Fibroblast of lung (primary cell): ENCODE results near the gene MLLT11. TPM values are rescaled to one million over a fixed set of nuclear protein-coding genes. Genes with fewer than 3 reads are reported as not detected.

Experiments used
- DNase-seq, 2 donors: peaks; one replicate each; pipeline versions ENCODE4 v3.0.0 to v3.0.0-alpha.2; 2010; ENCODE audit warnings: low read depth in 2 of 2
- H2AFZ ChIP-seq: 2 replicates; pipeline ENCODE4 v1.5.1; 2012; ENCODE audit warnings: low read length, control low read depth, inconsistent platforms
- H3K27ac ChIP-seq: 2 replicates; pipeline ENCODE4 v1.5.1; 2011; ENCODE audit warnings: low read length, control low read depth; ENCODE audit not compliant: insufficient read depth
- H3K27me3 ChIP-seq: 2 replicates; pipeline ENCODE4 v1.5.1; 2011; ENCODE audit warnings: mild to moderate bottlenecking, low read length; ENCODE audit not compliant: control insufficient read depth, insufficient read depth
- H3K36me3 ChIP-seq: 2 replicates; pipeline ENCODE4 v1.5.1; 2011; ENCODE audit warnings: low read length; ENCODE audit not compliant: control insufficient read depth, insufficient read depth
- H3K4me1 ChIP-seq: 2 replicates; pipeline ENCODE4 v1.5.1; 2011; ENCODE audit warnings: low read length; ENCODE audit not compliant: control insufficient read depth, insufficient read depth; ENCODE audit errors: extremely low read depth
- H3K4me2 ChIP-seq: 2 replicates; pipeline ENCODE4 v1.5.1; 2011; ENCODE audit warnings: low read length, control low read depth; ENCODE audit not compliant: insufficient read depth; ENCODE audit errors: extremely low read depth
- H3K4me3 ChIP-seq, 4 experiments: fragments of 200-600 bp in 1 of 4; sonication (generic) in 1 of 4; replicated peaks in 1 of 4; 2 replicates each; pipeline ENCODE4 v1.5.1; 2011 to 2016; ENCODE audit warnings: low read length in 4 of 4, low read depth in 3 of 4, mild to moderate bottlenecking in 3 of 4, control low read depth in 2 of 4, inconsistent platforms in 1 of 4, mixed read lengths in 1 of 4; ENCODE audit not compliant: insufficient read depth in 1 of 4; ENCODE audit errors: control extremely low read depth in 1 of 4
- H3K79me2 ChIP-seq: 2 replicates; pipeline ENCODE4 v1.5.1; 2012; ENCODE audit warnings: mild to moderate bottlenecking, low read length, inconsistent platforms; ENCODE audit not compliant: control insufficient read depth, insufficient read depth
- H3K9ac ChIP-seq: 2 replicates; pipeline ENCODE4 v1.5.1; 2011; ENCODE audit warnings: mild to moderate bottlenecking, low read length, control low read depth; ENCODE audit not compliant: insufficient read depth
- H3K9me3 ChIP-seq: 2 replicates; pipeline ENCODE4 v1.5.1; 2012; ENCODE audit warnings: low read depth, low read length; ENCODE audit not compliant: control insufficient read depth, insufficient read depth
- H4K20me1 ChIP-seq: 2 replicates; pipeline ENCODE4 v1.5.1; 2011; ENCODE audit warnings: low read length; ENCODE audit not compliant: control insufficient read depth, insufficient read depth; ENCODE audit errors: extremely low read depth
- EZH2 ChIP-seq: IDR thresholded peaks from 2 replicates; pipeline ENCODE4 v1.5.1; 2012; ENCODE audit warnings: low read length, control low read depth, mild to moderate bottlenecking; ENCODE audit errors: missing control alignments
- polyA plus RNA-seq, 2 donors: library from polyadenylated mRNA; depleted of rRNA in 1 of 2; stranded (reverse) in 1 of 2; unstranded in 1 of 2; fragments of >200 nt; gene quantifications; 2 replicates each; pipeline ENCODE4 v1.2.1, GENCODE V29; 2011 to 2012; ENCODE audit warnings: missing spikeins in 1 of 2
- total RNA-seq: library from RNA; depleted of rRNA; stranded (reverse); fragments of >200 nt; gene quantifications from 2 replicates; pipeline ENCODE4 v1.2.1, GENCODE V29; 2014
- TF ChIP-seq, protein P1 (sequence below), 2 donors: IDR thresholded peaks in 1 of 2; conservative IDR thresholded peaks in 1 of 2; 1 replicate in 1 of 2; 2 replicates in 1 of 2; pipeline ENCODE4 v1.5.1; 2011 to 2012; ENCODE audit warnings: low read length in 2 of 2, control low read depth in 1 of 2, inconsistent platforms in 1 of 2, low read depth in 1 of 2, mild to moderate bottlenecking in 1 of 2

MLLT11 gene
- total and polyA plus RNA-seq, 2 donors (not counting 1 experiment from before 2014, with no cell fraction given), result 2.8 to 7.2 TPM

- Histone ChIP-seq H3K4me1 (no peaks in the 10 kb centered on the region), H3K36me3 (peaks cover 5% of the 10 kb centered on the region), H3K27me3 (no peaks in the 10 kb centered on the region), H3K79me2 (no peaks in the 10 kb centered on the region), H3K9me3 (no peaks in the 10 kb centered on the region), H3K9ac (no peak overlapping the region), H4K20me1 (no peaks in the 10 kb centered on the region), H3K27ac (no peak overlapping the region), H2AFZ (no peak overlapping the region), H3K4me3 (no peak overlapping the region), H3K4me2 (no peak overlapping the region)
- TF ChIP-seq, protein P1, sequence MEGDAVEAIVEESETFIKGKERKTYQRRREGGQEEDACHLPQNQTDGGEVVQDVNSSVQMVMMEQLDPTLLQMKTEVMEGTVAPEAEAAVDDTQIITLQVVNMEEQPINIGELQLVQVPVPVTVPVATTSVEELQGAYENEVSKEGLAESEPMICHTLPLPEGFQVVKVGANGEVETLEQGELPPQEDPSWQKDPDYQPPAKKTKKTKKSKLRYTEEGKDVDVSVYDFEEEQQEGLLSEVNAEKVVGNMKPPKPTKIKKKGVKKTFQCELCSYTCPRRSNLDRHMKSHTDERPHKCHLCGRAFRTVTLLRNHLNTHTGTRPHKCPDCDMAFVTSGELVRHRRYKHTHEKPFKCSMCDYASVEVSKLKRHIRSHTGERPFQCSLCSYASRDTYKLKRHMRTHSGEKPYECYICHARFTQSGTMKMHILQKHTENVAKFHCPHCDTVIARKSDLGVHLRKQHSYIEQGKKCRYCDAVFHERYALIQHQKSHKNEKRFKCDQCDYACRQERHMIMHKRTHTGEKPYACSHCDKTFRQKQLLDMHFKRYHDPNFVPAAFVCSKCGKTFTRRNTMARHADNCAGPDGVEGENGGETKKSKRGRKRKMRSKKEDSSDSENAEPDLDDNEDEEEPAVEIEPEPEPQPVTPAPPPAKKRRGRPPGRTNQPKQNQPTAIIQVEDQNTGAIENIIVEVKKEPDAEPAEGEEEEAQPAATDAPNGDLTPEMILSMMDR (conservative IDR thresholded peaks at IDR 0.05 in 1 of 2, IDR thresholded peaks at IDR 0.05 in 1 of 2; ENCODE audit: low read depth in 1 of 2, low read length in 2 of 2), result no peak
- no peak for TF ChIP-seq EZH2
- no peak for DNase-seq
Measured at GRCh38 chr1:151026460-151026859, 33.7 kb upstream of the MLLT11 start.

DNA sequence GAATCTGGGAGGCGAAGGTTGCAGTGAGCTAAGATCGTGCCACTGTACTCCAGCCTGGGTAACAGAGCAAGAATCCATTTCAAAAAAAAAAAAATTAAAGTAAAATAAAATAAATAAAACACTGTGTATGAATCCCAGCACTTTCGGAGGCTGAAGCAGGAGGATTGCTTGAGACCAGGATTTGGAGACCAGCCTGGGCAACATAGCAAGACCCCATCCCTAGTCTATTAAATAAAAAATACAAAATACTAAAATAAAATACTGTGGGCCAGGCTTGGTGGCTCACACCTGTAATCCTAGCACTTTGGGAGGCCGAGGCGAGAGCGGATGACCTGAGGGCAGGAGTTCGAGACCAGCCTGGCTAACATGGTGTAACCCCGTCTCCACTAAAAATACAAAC, 28.0 kb upstream of the MLLT11 start:
- Histone ChIP-seq H3K9me3 (no peaks in the 10 kb centered on the region), H3K36me3 (peaks cover 4% of the 10 kb centered on the region), H4K20me1 (no peaks in the 10 kb centered on the region), H3K79me2 (no peaks in the 10 kb centered on the region), H3K4me1 (no peaks in the 10 kb centered on the region), H3K4me2 (no peak overlapping the region), H3K27me3 (no peaks in the 10 kb centered on the region), H3K27ac (no peak overlapping the region), H3K4me3 (no peak overlapping the region), H2AFZ (no peak overlapping the region), H3K9ac (no peak overlapping the region)
- TF ChIP-seq, protein P1 (conservative IDR thresholded peaks at IDR 0.05 in 1 of 2, IDR thresholded peaks at IDR 0.05 in 1 of 2; ENCODE audit: low read depth in 1 of 2, low read length in 2 of 2), result no peak
- no peak for TF ChIP-seq EZH2
- DNase-seq, result no peak

GRCh38 chr1:151035167-151035566, 25.0 kb upstream of the MLLT11 start:
- Histone ChIP-seq H3K27ac (no peak overlapping the region), H3K79me2 (no peaks in the 10 kb centered on the region), H4K20me1 (no peaks in the 10 kb centered on the region), H3K4me3 (no peak overlapping the region), H3K36me3 (peaks cover 2% of the 10 kb centered on the region), H2AFZ (no peak overlapping the region), H3K9me3 (no peaks in the 10 kb centered on the region), H3K4me2 (no peak overlapping the region), H3K27me3 (no peaks in the 10 kb centered on the region), H3K9ac (no peak overlapping the region), H3K4me1 (no peaks in the 10 kb centered on the region)
- DNase-seq, result no peak
- TF ChIP-seq EZH2, result no peak
- TF ChIP-seq, protein P1 (conservative IDR thresholded peaks at IDR 0.05 in 1 of 2, IDR thresholded peaks at IDR 0.05 in 1 of 2; ENCODE audit: low read depth in 1 of 2, low read length in 2 of 2), result no peak
